CD4-positive, alpha-beta memory T cell (primary cell): ENCODE results near the gene LDLRAD4. TPM values are rescaled to one million over a fixed set of nuclear protein-coding genes. Genes with fewer than 3 reads are reported as not detected.

ENCODE experiments used
- CTCF ChIA-PET: fragments of 350-600 bp; sonication (Branson Sonifier 250); formaldehyde crosslinking; loops from one replicate; lab custom pipeline; 2021; ENCODE audit warnings: inconsistent platforms; ENCODE audit not compliant: partially characterized antibody; lab: Charles Lee
- POLR2A ChIA-PET: fragments of 350-600 bp; sonication (Branson Sonifier 250); formaldehyde crosslinking; loops from one replicate; lab custom pipeline; 2021; ENCODE audit not compliant: partially characterized antibody; lab: Charles Lee
- DNase-seq, 5 donors: peaks; one replicate each; pipeline versions ENCODE4 v3.0.0 to v3.0.0-alpha.2; 2020 to 2022; ENCODE audit warnings: mixed read lengths in 1 of 5
- H3K27ac ChIP-seq: one replicate; pipeline ENCODE4 v1.7.0; 2013; ENCODE audit warnings: low read depth, low read length
- H3K27me3 ChIP-seq: 2 replicates; pipeline ENCODE4 v1.7.0; 2013; ENCODE audit warnings: mild to moderate bottlenecking, low read length, moderate library complexity; ENCODE audit not compliant: insufficient read depth
- H3K36me3 ChIP-seq: 2 replicates; pipeline ENCODE4 v1.7.0; 2013; ENCODE audit warnings: mild to moderate bottlenecking, low read length, moderate library complexity; ENCODE audit not compliant: insufficient read depth
- H3K4me1 ChIP-seq: 2 replicates; pipeline ENCODE4 v1.7.0; 2013; ENCODE audit warnings: mild to moderate bottlenecking, low read length, moderate library complexity; ENCODE audit not compliant: insufficient read depth
- H3K4me3 ChIP-seq, 2 donors: one replicate each; pipeline ENCODE4 v1.7.0; 2013; ENCODE audit warnings: low read length in 2 of 2, mild to moderate bottlenecking in 1 of 2
- H3K9me3 ChIP-seq, 2 donors: one replicate each; pipeline ENCODE4 v1.7.0; 2013; ENCODE audit warnings: low read length in 2 of 2, control low read depth in 1 of 2; ENCODE audit not compliant: control insufficient read depth in 1 of 2
- H3K27ac Mint-ChIP-seq, 7 donors: one replicate each; pipeline ENCODE4 v1.8.0; 2020 to 2021; ENCODE audit warnings: mixed read lengths in 7 of 7, mild to moderate bottlenecking in 6 of 7, inconsistent platforms in 3 of 7, moderate library complexity in 3 of 7
- H3K27me3 Mint-ChIP-seq, 2 donors: one replicate each; pipeline ENCODE4 v1.8.0; 2020 to 2021; ENCODE audit warnings: mixed read lengths in 2 of 2
- H3K36me3 Mint-ChIP-seq, 2 donors: one replicate each; pipeline ENCODE4 v1.8.0; 2020 to 2021; ENCODE audit warnings: mixed read lengths in 2 of 2, inconsistent platforms in 1 of 2, mild to moderate bottlenecking in 1 of 2
- H3K4me1 Mint-ChIP-seq, 4 donors: one replicate each; pipeline ENCODE4 v1.8.0; 2020 to 2021; ENCODE audit warnings: mixed read lengths in 4 of 4, mild to moderate bottlenecking in 1 of 4
- H3K4me3 Mint-ChIP-seq, 8 donors: one replicate each; pipeline ENCODE4 v1.8.0; 2020 to 2021; ENCODE audit warnings: mixed read lengths in 8 of 8, mild to moderate bottlenecking in 7 of 8, moderate library complexity in 6 of 8, inconsistent platforms in 3 of 8
- H3K9me3 Mint-ChIP-seq, 8 donors: one replicate each; pipeline ENCODE4 v1.8.0; 2020 to 2021; ENCODE audit warnings: mixed read lengths in 8 of 8, mild to moderate bottlenecking in 5 of 8, inconsistent platforms in 3 of 8, moderate library complexity in 1 of 8
- intact Hi-C: fragments of 100-400 bp; cut with micrococcal nuclease; formaldehyde crosslinking; loops from one replicate; pipeline ENCODE4 v1.15.1; 2023
- polyA plus RNA-seq, 2 donors: library from polyadenylated mRNA; unstranded; fragments of 300-500 nt; fragmentation: Illumina TruSeq; gene quantifications; one replicate each; pipeline ENCODE4 v1.2.3, GENCODE V29; 2021
- total RNA-seq, 2 experiments: library from RNA; stranded (reverse); gene quantifications; one replicate each; pipeline ENCODE4 v1.2.3, GENCODE V29; 2021

The LDLRAD4 gene
- total and polyA plus RNA-seq, 4 experiments from 2014 or later = 17.4 to 63.0 (median 36.6) TPM

GRCh38 chr18:13368080-13368813 lies 149.7 kb downstream of the LDLRAD4 start:
- Mint-ChIP-seq H3K9me3 (peaks cover 0 to under 1% (median 0%) of the 10 kb centered on the region in 8 donors), H3K4me3 (no peak overlapping the region), H3K4me1 (peaks cover 12 to 39% (median 32%) of the 10 kb centered on the region in 4 donors), H3K27me3 (no peaks in the 10 kb centered on the region), H3K27ac (peak overlapping the region in 2 of 7 donors; percentile 44 to 63), H3K36me3 (no peaks in the 10 kb centered on the region)
- Histone ChIP-seq H3K27ac (no peak overlapping the region), H3K36me3 (no peaks in the 10 kb centered on the region), H3K4me1 (peaks cover 35% of the 10 kb centered on the region), H3K27me3 (no peaks in the 10 kb centered on the region), H3K9me3 (no peaks in the 10 kb centered on the region), H3K4me3 (no peak overlapping the region)
- intact Hi-C loops = no loop called here
- no peak for DNase-seq
- CTCF ChIA-PET = interaction anchor here (0.9 to 1.2 kb wide), 2 partner anchors 11 to 21 kb away, joined by 3 to 4 read pairs; no protein-coding TSS in a partner anchor
- POLR2A ChIA-PET = no interaction called here

GRCh38 chr18:13369353-13369752 lies 150.8 kb downstream of the LDLRAD4 start:
- POLR2A ChIA-PET = no interaction called here

DNA sequence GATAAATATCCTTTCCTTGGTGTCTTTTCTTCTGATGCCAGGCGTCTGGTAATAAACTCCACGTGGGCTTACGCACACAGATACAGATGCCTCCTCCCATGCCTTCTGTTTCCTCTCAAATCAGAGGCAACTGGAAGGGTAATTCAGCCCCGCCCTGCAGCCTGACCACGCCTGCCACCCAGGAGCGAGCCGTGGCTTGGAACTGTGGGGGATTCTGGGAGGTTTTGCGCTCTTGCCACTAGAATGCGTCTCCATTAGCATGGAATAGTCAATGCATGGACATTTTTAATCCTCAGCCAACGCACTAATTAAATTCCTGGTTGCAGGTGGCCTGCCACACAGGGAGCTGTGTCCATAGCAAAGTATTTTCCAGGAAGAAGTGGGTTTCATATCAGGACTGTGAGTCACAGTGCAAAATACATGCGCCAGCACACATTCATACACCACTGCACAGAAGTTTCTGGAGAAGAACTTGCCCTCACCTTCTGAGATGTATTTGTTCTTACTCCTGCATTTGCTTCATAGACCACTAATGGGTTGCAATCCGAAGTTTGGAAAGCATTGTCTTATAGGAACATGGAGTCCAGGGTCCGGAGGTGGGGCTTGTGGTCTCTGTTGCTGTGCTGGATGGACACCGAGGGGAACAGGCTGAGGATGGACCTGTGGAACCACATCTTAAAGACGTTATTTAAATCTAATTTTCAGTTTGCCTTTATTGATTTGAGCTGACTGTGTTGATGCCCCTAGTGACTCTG lies 151.4 kb downstream of the LDLRAD4 start:
- H3K27me3 ChIP-seq = no peaks in the 10 kb centered on the region
- intact Hi-C loops = no loop called here
- DNase-seq = no peak

More at GRCh38 chr18:13369353-13369752, 150.8 kb downstream of the LDLRAD4 start:
- H3K36me3 Mint-ChIP-seq = no peaks in the 10 kb centered on the region
- Histone ChIP-seq H3K27ac (no peak overlapping the region), H3K9me3 (no peaks in the 10 kb centered on the region), H3K4me1 (peaks cover 41% of the 10 kb centered on the region), H3K36me3 (no peaks in the 10 kb centered on the region), H3K4me3 (no peak overlapping the region), H3K27me3 (no peaks in the 10 kb centered on the region)
- no peaks in the 10 kb centered on the region for H3K27me3 Mint-ChIP-seq
- no peaks in the 10 kb centered on the region for H3K9me3 Mint-ChIP-seq
- H3K4me3 Mint-ChIP-seq = peak overlapping the region in 1 of 8 donors; percentile 48
- H3K4me1 Mint-ChIP-seq = peaks cover 12 to 44% (median 34%) of the 10 kb centered on the region in 4 donors
- DNase-seq = no peak
- CTCF ChIA-PET = interaction anchor here (1.2 kb wide), 1 partner anchor 13 kb away, joined by 3 read pairs; no protein-coding TSS in a partner anchor
- intact Hi-C loops = no loop called here
- peak overlapping the region in 6 of 7 donors; percentile 38 to 87 (median 57) for H3K27ac Mint-ChIP-seq

DNA sequence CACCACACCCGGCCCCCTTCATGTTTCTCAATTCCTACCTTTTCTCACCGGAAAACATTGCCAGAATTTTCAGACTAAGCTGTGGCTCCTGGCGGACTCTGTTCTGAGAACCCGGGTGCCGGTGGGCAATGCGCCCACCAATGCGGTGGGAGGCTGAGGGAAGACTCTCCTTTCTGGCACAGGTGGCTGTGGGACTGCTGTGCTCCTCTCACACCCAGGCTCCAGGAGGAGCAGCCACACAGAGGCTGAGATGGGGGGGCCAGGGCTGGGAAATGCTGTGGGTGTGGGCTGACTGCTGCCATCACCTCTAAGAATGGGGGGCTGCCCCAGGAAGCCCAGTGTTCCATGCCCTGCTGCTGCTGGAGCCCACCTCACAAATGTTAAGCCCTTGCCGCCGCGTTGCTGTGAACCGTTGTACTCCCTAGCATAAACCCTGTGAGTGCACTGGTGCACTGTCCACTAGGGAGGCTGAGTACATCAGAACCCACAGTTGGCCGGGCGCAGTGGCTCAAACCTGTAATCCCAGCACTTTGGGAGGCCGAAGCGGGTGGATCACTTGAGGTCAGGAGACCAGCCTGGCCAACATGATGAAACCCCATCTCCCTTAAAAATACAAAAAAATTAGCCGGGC lies 152.6 kb downstream of the LDLRAD4 start:
- Mint-ChIP-seq H3K27me3 (no peaks in the 10 kb centered on the region), H3K4me1 (peaks cover 24 to 61% (median 46%) of the 10 kb centered on the region in 4 donors), H3K4me3 (no peak overlapping the region), H3K36me3 (no peaks in the 10 kb centered on the region), H3K9me3 (no peaks in the 10 kb centered on the region), H3K27ac (peak overlapping the region in 2 of 7 donors; percentile 60 to 84)
- intact Hi-C loops = no loop called here
- no peak overlapping the region for H3K4me3 ChIP-seq
- ChIA-PET CTCF (no interaction called here), POLR2A (no interaction called here)
- no peaks in the 10 kb centered on the region for H3K27me3 ChIP-seq
- H3K27ac ChIP-seq = no peak overlapping the region
- no peaks in the 10 kb centered on the region for H3K36me3 ChIP-seq
- peaks cover 58% of the 10 kb centered on the region for H3K4me1 ChIP-seq
- no peak for DNase-seq
- H3K9me3 ChIP-seq = no peaks in the 10 kb centered on the region

More for the DNA sequence above, 151.4 kb downstream of the LDLRAD4 start:
- no peaks in the 10 kb centered on the region for H3K9me3 Mint-ChIP-seq
- peaks cover 12 to 49% (median 35%) of the 10 kb centered on the region in 4 donors for H3K4me1 Mint-ChIP-seq
- Histone ChIP-seq H3K9me3 (no peaks in the 10 kb centered on the region), H3K27ac (no peak overlapping the region), H3K36me3 (no peaks in the 10 kb centered on the region), H3K4me3 (no peak overlapping the region), H3K4me1 (peaks cover 46% of the 10 kb centered on the region)
- H3K4me3 Mint-ChIP-seq = peak overlapping the region in 1 of 8 donors; percentile 48
- ChIA-PET CTCF (no interaction called here), POLR2A (no interaction called here)
- no peaks in the 10 kb centered on the region for H3K36me3 Mint-ChIP-seq
- no peaks in the 10 kb centered on the region for H3K27me3 Mint-ChIP-seq
- peak overlapping the region in 6 of 7 donors; percentile 38 to 81 (median 54) for H3K27ac Mint-ChIP-seq

GRCh38 chr18:13371689-13372418 lies 153.3 kb downstream of the LDLRAD4 start:
- DNase-seq = peak in 2 of 5 donors; percentile 23 to 26
- POLR2A ChIA-PET = interaction anchor here (1.1 to 8.6 kb wide), 3 partner anchors 11 to 96 kb away, joined by 3 to 97 read pairs (median 3); no protein-coding TSS in a partner anchor
- intact Hi-C loops = no loop called here

DNA sequence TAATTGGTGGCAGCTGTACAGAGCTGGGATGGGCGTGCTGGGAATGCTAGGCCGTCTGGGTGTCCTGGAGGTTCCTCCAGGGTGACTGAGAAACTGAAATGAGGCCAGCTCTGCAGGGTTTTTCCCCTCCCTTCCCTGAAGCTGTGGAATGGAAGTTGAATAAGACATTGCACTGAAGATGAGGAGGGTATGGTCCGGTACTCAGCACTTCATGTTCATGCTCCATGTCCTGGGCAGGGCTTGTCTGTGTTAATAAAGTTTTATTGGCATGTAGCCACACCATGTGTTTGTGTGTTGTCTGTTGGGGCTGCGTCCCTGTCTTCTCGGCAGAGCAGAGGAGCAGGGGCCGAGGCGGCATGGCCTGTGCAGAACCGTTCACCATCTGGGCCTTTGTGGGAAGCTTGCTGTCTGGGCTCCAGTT lies 154.0 kb downstream of the LDLRAD4 start:
- H3K9me3 Mint-ChIP-seq = no peaks in the 10 kb centered on the region
- Histone ChIP-seq H3K27ac (peak overlapping the region; percentile 27), H3K27me3 (no peaks in the 10 kb centered on the region), H3K9me3 (no peaks in the 10 kb centered on the region), H3K36me3 (no peaks in the 10 kb centered on the region), H3K4me1 (peaks cover 73% of the 10 kb centered on the region), H3K4me3 (no peak overlapping the region)
- H3K36me3 Mint-ChIP-seq = no peaks in the 10 kb centered on the region
- peak overlapping the region in 2 of 8 donors; percentile 21 to 60 for H3K4me3 Mint-ChIP-seq
- peak overlapping the region; percentile 69 to 92 (median 84) for H3K27ac Mint-ChIP-seq
- POLR2A ChIA-PET = interaction anchor here (1.0 to 8.6 kb wide), 5 partner anchors 11 to 97 kb away, joined by 3 to 97 read pairs (median 3); no protein-coding TSS in a partner anchor
- H3K27me3 Mint-ChIP-seq = no peaks in the 10 kb centered on the region
- DNase-seq = no peak
- peaks cover 38 to 76% (median 60%) of the 10 kb centered on the region in 4 donors for H3K4me1 Mint-ChIP-seq
- CTCF ChIA-PET = interaction anchor here (1.1 to 1.3 kb wide), 3 partner anchors 8 to 19 kb away, joined by 3 to 4 read pairs (median 4); no protein-coding TSS in a partner anchor
- intact Hi-C loops = no loop called here

More at GRCh38 chr18:13371689-13372418, 153.3 kb downstream of the LDLRAD4 start:
- Mint-ChIP-seq H3K27ac (peak overlapping the region; percentile 69 to 92 (median 84)), H3K4me3 (peak overlapping the region in 5 of 8 donors; percentile 49 to 70 (median 60)), H3K36me3 (no peaks in the 10 kb centered on the region), H3K27me3 (no peaks in the 10 kb centered on the region), H3K4me1 (peaks cover 31 to 69% (median 53%) of the 10 kb centered on the region in 4 donors), H3K9me3 (no peaks in the 10 kb centered on the region)
- Histone ChIP-seq H3K4me1 (peaks cover 66% of the 10 kb centered on the region), H3K27me3 (no peaks in the 10 kb centered on the region), H3K4me3 (no peak overlapping the region), H3K27ac (peak overlapping the region; percentile 27), H3K36me3 (no peaks in the 10 kb centered on the region), H3K9me3 (no peaks in the 10 kb centered on the region)
- CTCF ChIA-PET = interaction anchor here (1.3 kb wide), 1 partner anchor 10 kb away, joined by 3 read pairs; no protein-coding TSS in a partner anchor
